GM19025 (cell line): ENCODE results near the gene MLH3.

ENCODE experiments used
- ATAC-seq: cut with Tn5 transposase; IDR thresholded peaks from one replicate; pipeline ENCODE4 v1.9.1; 2021; ENCODE audit warnings: mild to moderate bottlenecking, low read depth, moderate library complexity; ENCODE audit not compliant: unreplicated experiment

Gene MLH3

GRCh38 chr14:74974364-74975058, 76.8 kb downstream of the MLH3 start:
- no peak for ATAC-seq

GRCh38 chr14:74973905-74974363, 77.3 kb downstream of the MLH3 start:
- ATAC-seq = no peak

GRCh38 chr14:74973003-74973653, 78.1 kb downstream of the MLH3 start:
- no peak for ATAC-seq

GRCh38 chr14:74968811-74969210, 82.5 kb downstream of the MLH3 start:
- no peak for ATAC-seq

- ATAC-seq = no peak
Measured at GRCh38 chr14:74965486-74966153, 85.6 kb downstream of the MLH3 start.

GRCh38 chr14:74964787-74965485, 86.3 kb downstream of the MLH3 start:
- ATAC-seq = no peak
